RWPE2 (cell line): Measurements from ENCODE around the gene BPIFB4.

Experiments used
- ATAC-seq: fragments of 200-7000 bp; cut with Tn5 transposase; 3 replicates; pipeline ENCODE4 v1.9.1; 2021; ENCODE audit warnings: low read depth
- DNase-seq: peaks from one replicate; pipeline ENCODE4 v3.0.0-alpha.2; 2020; ENCODE audit warnings: low spot score
- H3K27ac ChIP-seq: fragments of 450-650 bp; 2 replicates; pipeline ENCODE4 v1.5.1; 2017; ENCODE audit warnings: mild to moderate bottlenecking; ENCODE audit not compliant: poor library complexity, severe bottlenecking
- H3K27me3 ChIP-seq: fragments of 250-450 bp; sonication (Bioruptor Pico); 2 replicates; pipeline ENCODE4 v1.5.1; 2021; ENCODE audit warnings: mild to moderate bottlenecking, moderate library complexity; ENCODE audit not compliant: insufficient read depth, poor library complexity, severe bottlenecking
- H3K36me3 ChIP-seq: fragments of 250-450 bp; sonication (Bioruptor Pico); 2 replicates; pipeline ENCODE4 v1.5.1; 2020; ENCODE audit warnings: low read depth, mild to moderate bottlenecking, moderate library complexity
- H3K4me1 ChIP-seq: fragments of 250-450 bp; sonication (Bioruptor Pico); 2 replicates; pipeline ENCODE4 v1.5.1; 2021; ENCODE audit warnings: mild to moderate bottlenecking, moderate library complexity; ENCODE audit not compliant: insufficient read depth, poor library complexity, severe bottlenecking
- H3K4me3 ChIP-seq: fragments of 250-450 bp; sonication (Bioruptor Pico); 2 replicates; pipeline ENCODE4 v1.5.1; 2021; ENCODE audit warnings: mild to moderate bottlenecking, moderate library complexity; ENCODE audit not compliant: severe bottlenecking
- H3K9me3 ChIP-seq: fragments of 250-450 bp; sonication (Bioruptor Pico); 2 replicates; pipeline ENCODE4 v1.5.1; 2021; ENCODE audit warnings: mild to moderate bottlenecking, moderate library complexity; ENCODE audit not compliant: severe bottlenecking
- CTCF ChIP-seq: fragments of 450-650 bp; IDR thresholded peaks from one replicate; pipeline ENCODE4 v1.5.1; 2017; ENCODE audit warnings: mild to moderate bottlenecking, moderate library complexity; ENCODE audit not compliant: poor library complexity, severe bottlenecking

Gene BPIFB4

GRCh38 chr20:33145521-33145920, 66.1 kb downstream of the BPIFB4 start:
- no peak overlapping the region for H3K27ac ChIP-seq
- H3K27me3 ChIP-seq = peaks cover 28% of the 10 kb centered on the region
- H3K9me3 ChIP-seq = no peaks in the 10 kb centered on the region
- TF ChIP-seq CTCF = no peak
- no peaks in the 10 kb centered on the region for H3K36me3 ChIP-seq
- ATAC-seq (peak; percentile 29; the same call in 2 of the 3 replicates), DNase-seq (peak; percentile 67)
- H3K4me1 ChIP-seq = no peaks in the 10 kb centered on the region
- no peak overlapping the region for H3K4me3 ChIP-seq

GRCh38 chr20:33147299-33147698, 67.9 kb downstream of the BPIFB4 start:
- no peak for ATAC-seq
- TF ChIP-seq CTCF = no peak

GRCh38 chr20:33148040-33148439, 68.6 kb downstream of the BPIFB4 start:
- ATAC-seq = no peak
- Histone ChIP-seq H3K36me3 (no peaks in the 10 kb centered on the region), H3K27me3 (peaks cover 42% of the 10 kb centered on the region), H3K9me3 (no peaks in the 10 kb centered on the region), H3K4me1 (no peaks in the 10 kb centered on the region), H3K4me3 (no peak overlapping the region), H3K27ac (no peak overlapping the region)
- no peak for TF ChIP-seq CTCF
- no peak for DNase-seq

More at GRCh38 chr20:33147299-33147698, 67.9 kb downstream of the BPIFB4 start:
- no peak for DNase-seq
- H3K9me3 ChIP-seq = no peaks in the 10 kb centered on the region
- no peak overlapping the region for H3K27ac ChIP-seq
- H3K4me1 ChIP-seq = no peaks in the 10 kb centered on the region
- H3K4me3 ChIP-seq = no peak overlapping the region
- no peaks in the 10 kb centered on the region for H3K36me3 ChIP-seq
- peaks cover 42% of the 10 kb centered on the region for H3K27me3 ChIP-seq

- ATAC-seq = no peak
- H3K4me3 ChIP-seq = no peak overlapping the region
- H3K4me1 ChIP-seq = no peaks in the 10 kb centered on the region
- no peak overlapping the region for H3K27ac ChIP-seq
- peaks cover 49% of the 10 kb centered on the region for H3K27me3 ChIP-seq
- no peaks in the 10 kb centered on the region for H3K9me3 ChIP-seq
- no peaks in the 10 kb centered on the region for H3K36me3 ChIP-seq
- no peak for TF ChIP-seq CTCF
- DNase-seq = no peak
Observed at GRCh38 chr20:33154252-33154651, 74.8 kb downstream of the BPIFB4 start.

- DNase-seq = peak; percentile 67
- TF ChIP-seq CTCF = no peak
- no peak for ATAC-seq
- no peak overlapping the region for H3K4me3 ChIP-seq
- H3K9me3 ChIP-seq = no peaks in the 10 kb centered on the region
- no peak overlapping the region for H3K27ac ChIP-seq
- H3K4me1 ChIP-seq = no peaks in the 10 kb centered on the region
- H3K27me3 ChIP-seq = peaks cover 23% of the 10 kb centered on the region
- no peaks in the 10 kb centered on the region for H3K36me3 ChIP-seq
Observed at GRCh38 chr20:33158637-33159385, 79.4 kb downstream of the BPIFB4 start.
